Measurements from ENCODE around the gene TCF7L1.
"Not testable (repeated sequence)": the region's sequence is repeated elsewhere in the genome, so short reads cannot be mapped to it uniquely, and the experiment has no call there.

Gene TCF7L1

GRCh38 chr2:85327822-85328617 lies 194.8 kb downstream of the TCF7L1 start, which contains the start of gene TGOLN2:
TSS of gene TGOLN2 (minus strand) at chr2:85327989. CDS start at chr2:85327962, 27 bp downstream.
- FAIRE-seq: no peak

- no peak for FAIRE-seq
Measured at GRCh38 chr2:85329181-85329651, 196.0 kb downstream of the TCF7L1 start.

- not testable (repeated sequence) for FAIRE-seq
Measured at GRCh38 chr2:85329701-85330100, 196.5 kb downstream of the TCF7L1 start.

- no peak for FAIRE-seq
Measured at GRCh38 chr2:85330839-85331636, 197.8 kb downstream of the TCF7L1 start.

GRCh38 chr2:85333877-85334276 lies 200.7 kb downstream of the TCF7L1 start:
- not testable (repeated sequence) for FAIRE-seq

GRCh38 chr2:85334928-85335327 lies 201.7 kb downstream of the TCF7L1 start:
- FAIRE-seq: no peak

- no peak for FAIRE-seq
Measured at GRCh38 chr2:85340034-85340892, 207.1 kb downstream of the TCF7L1 start.

- FAIRE-seq: no peak
Measured at GRCh38 chr2:85341269-85342029, 208.3 kb downstream of the TCF7L1 start.

- no peak for FAIRE-seq
Measured at GRCh38 chr2:85342156-85342555, 209.0 kb downstream of the TCF7L1 start.

- not testable (repeated sequence) for FAIRE-seq
Measured at GRCh38 chr2:85343207-85343895, 210.2 kb downstream of the TCF7L1 start.

GRCh38 chr2:85344356-85344954 lies 211.3 kb downstream of the TCF7L1 start:
- FAIRE-seq: no peak

- FAIRE-seq: no peak
Measured at GRCh38 chr2:85347599-85347998, 214.4 kb downstream of the TCF7L1 start.

GRCh38 chr2:85353876-85354285 lies 220.7 kb downstream of the TCF7L1 start:
- FAIRE-seq: no peak

- FAIRE-seq: peak; percentile 97
Measured at GRCh38 chr2:85354286-85355072, 221.3 kb downstream of the TCF7L1 start, which contains the start of the genes ELMOD3 and RETSAT. TSS of gene ELMOD3 (plus strand) at chr2:85354769. CDS start at chr2:85357199, 2,430 bp downstream. TSS of gene RETSAT (minus strand) at chr2:85354528. CDS start at chr2:85354507, 21 bp downstream.

- FAIRE-seq: no peak
Measured at GRCh38 chr2:85355073-85355410, 221.8 kb downstream of the TCF7L1 start.

- FAIRE-seq: no peak
Measured at GRCh38 chr2:85355521-85355920, 222.3 kb downstream of the TCF7L1 start.

GRCh38 chr2:85356186-85356585 lies 223.0 kb downstream of the TCF7L1 start:
- FAIRE-seq: no peak

GRCh38 chr2:85357736-85358135 lies 224.5 kb downstream of the TCF7L1 start:
- FAIRE-seq: no peak
